HG03432 (cell line): Measurements from ENCODE around the gene CDK3.

Experiments used
- ATAC-seq: cut with Tn5 transposase; IDR thresholded peaks from one replicate; pipeline ENCODE4 v1.9.1; 2021; ENCODE audit warnings: mild to moderate bottlenecking, moderate library complexity; ENCODE audit not compliant: unreplicated experiment

CDK3 gene

DNA sequence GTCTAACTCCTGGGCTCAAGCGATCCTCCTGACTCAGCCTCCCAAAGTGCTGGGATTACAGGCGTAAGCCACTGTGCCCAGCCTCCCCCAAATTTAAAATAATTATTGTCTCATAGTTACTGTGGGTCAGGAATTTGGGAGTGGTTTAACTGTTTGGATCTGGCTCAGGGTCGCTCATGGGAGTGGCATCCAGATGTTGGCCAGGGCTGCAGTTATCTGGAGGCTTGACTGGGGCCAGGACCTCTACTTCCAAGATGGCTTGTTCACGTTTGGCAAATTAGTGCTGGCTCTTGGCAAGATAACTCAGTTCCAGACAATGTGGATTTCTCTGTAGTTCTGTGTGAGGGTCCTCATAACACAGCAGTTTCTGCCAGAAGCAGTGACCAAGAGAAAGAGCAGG is 13.6 kb upstream of the CDK3 start:
- ATAC-seq: no peak

GRCh38 chr17:75991396-75991795 is 9.3 kb upstream of the CDK3 start:
- no peak for ATAC-seq

GRCh38 chr17:75994802-75995370 is 5.8 kb upstream of the CDK3 start:
- no peak for ATAC-seq

GRCh38 chr17:75995385-75995925 is 5.2 kb upstream of the CDK3 start:
- no peak for ATAC-seq

DNA sequence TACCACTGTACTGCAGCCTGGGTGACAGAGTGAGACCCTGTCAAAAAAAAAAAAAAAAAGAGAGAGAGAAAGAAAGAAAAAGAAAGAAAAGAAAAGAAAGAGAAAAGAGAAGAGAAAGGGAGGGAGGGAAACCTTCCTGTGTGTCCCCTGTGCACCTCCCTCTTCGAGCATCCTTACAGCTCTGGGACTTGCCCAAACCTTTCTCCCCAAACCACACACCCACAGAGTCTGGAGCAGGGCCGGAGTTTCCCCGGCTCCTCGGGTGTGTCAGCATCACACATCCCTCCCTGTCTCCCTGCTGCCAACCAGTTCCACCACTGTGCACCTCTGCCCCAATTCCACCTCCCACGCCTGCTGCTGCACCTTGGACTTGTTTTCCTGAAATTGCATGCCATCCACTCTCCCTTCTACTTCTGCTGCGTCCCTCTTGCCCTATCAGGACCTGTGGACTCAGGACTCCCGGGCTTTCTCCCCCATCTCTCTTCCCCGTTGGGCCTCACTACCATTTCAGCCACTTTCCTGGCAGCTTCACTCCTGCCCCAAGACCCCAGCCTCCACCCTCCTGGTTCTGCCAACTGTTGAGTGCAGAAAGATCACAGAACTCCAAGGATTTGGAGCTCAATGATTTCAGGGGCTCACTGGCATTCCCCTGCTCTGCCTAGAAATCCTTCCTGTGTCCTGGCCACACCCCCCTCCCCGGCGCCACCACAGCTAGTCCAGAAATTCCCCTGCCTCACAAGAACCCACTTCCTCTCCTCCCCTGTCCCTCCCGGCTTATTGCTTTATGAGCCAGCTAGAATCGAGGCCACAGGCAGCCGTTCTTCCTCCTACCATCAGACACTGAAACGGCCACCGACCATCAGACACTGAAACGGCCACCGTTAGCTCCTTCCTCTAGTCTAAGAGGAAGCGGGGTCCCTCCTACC is 3.7 kb upstream of the CDK3 start:
- no peak for ATAC-seq

DNA sequence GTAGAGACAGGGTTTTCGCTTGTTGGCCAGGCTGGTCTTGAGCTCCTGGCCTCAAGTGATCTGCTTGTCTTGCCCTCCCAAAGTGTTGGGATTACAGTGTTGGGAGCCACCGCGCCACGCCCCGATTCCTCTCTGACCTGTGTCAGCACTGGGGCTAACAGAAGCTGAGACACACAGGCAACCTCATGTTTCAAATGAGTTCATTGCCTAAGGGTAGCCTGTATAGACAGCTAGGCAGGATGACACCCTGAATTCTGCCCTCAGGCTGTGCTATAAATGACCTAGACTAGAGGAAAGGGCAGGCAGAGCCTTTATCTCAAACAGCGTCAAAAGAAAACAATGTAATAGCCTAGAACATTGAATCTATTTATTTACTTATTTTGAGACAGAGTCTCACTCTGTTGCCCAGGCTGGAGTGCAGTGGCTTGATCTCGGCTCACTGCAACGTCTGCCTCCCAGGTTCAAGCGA is 2.3 kb upstream of the CDK3 start:
- no peak for ATAC-seq

DNA sequence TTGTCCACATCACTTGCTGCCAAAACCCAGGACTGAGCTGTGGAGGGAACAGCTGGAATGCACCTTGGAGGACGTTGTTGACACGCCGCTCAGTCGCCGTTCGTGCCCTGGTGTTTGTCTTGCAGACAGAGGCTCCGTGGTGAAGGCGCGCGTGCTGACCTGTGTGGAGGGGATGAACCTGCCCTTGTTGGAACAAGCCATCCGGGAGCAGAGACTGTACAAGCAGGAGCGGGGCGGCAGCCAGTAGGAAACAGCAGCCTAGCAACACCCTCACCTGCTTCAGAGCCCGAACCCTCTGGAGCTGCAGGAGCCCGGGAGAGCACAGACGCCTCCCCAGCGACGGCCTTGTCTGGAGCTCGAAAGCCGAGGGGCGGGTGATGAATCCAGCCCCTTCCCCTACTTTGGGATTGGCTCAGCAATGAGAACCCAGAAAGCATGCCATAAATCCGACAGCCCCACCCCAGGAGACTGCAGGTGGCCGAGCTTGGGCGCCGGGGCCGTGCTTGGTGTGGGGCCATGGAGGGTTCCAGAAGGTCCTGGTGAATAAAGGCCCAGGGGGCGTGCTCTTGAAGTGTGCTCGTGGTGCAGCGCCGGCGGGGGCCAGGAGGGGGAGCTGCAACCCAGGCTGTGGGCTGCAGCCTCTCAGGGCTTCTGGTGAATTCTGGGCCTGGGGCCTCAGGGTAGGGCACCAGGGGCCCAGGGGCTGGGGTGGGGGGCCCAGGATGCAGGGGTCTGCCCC is 470 bp upstream of the CDK3 start:
- no peak for ATAC-seq

DNA sequence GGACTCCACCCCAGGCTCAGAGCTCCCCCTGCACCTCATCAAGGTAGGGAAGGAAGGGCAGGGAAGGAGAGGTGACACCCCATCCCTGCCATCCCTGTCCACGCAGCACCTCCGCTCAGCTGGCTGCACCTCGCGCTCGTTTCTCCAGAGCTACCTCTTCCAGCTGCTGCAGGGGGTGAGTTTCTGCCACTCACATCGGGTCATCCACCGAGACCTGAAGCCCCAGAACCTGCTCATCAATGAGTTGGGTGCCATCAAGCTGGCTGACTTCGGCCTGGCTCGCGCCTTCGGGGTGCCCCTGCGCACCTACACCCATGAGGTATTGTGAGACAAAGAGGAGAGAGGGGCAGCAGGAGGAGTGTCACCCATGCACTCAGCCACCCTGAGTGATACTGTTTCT is 1.4 kb downstream of the CDK3 start:
- ATAC-seq: no peak

GRCh38 chr17:76003915-76004314 is 3.3 kb downstream of the CDK3 start:
- no peak for ATAC-seq

- no peak for ATAC-seq
Observed at GRCh38 chr17:76004750-76005262, 4.2 kb downstream of the CDK3 start.

DNA sequence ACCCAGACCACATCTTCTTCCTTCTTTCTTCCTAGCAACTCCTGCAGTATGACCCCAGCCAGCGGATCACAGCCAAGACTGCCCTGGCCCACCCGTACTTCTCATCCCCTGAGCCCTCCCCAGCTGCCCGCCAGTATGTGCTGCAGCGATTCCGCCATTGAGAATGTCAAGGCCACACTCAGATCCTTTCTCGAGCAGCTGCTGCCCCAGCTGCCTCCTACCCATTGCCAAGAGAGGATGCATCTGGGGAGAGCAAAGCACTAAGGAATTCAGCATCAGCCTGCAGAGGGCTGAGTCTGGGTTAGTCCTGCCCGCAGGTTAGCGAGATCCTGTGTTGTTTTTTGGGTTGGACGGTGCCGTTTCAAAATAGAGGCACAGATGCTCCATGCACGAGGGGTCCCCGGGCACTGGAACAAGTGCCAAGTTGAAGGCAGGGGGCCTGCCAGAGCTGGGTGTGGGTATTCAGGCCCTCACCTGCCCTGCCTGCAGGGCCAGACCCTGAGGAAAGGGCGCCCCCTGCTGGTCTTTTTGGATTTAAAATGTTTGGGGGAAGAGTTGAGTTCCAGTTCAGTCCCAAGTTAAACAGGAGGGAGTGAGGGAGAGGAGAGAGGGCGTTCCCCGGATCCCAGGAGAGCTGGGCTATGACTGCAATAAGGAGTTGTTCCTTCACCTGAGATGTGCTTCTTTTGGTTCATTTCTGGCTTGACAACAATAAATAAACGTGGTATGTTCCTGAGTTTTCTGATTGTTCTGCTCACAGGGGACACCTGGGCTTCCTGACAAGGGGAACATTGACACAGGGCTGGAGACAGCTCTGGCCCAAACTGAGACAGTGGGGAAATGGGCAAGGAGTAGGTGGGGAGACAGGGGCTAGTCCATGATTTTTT is 4.9 kb downstream of the CDK3 start:
- no peak for ATAC-seq

DNA sequence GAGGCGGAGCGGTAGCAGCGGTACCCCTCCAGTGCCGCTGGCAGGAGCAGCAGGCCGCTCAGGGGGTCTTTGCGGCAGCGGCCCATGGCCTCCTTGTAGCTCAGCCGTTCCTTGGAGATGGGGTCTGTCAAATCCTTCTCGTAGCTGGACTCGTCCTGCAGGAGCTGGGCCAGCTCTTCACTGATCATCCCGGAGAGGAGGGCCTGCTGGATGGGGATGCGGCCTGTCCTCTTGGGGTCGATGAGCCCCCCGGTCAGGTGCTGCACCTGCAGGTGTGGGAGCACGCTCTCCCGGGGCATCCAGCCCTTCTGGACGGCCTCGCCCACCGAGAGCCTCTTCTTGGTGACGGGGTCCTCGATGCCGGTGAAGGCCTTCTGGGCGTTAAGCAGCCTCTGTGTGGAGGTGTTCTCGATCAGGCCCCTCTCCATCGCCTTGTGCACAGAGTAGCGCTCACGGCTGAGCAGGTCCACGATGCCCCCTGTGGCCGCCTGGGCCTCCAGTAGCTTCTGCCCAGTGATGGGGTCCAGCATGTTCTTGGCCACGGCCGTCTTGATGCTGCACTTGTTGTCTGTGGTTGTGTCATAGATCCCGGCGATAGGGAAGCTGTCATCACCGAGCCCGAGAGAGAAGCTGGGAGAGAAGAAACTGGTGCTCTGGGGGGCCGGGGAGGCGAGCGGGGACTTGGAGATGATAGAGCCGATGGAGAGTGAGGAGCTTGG is 6.6 kb downstream of the CDK3 start:
- no peak for ATAC-seq

- ATAC-seq: no peak
Observed at GRCh38 chr17:76007850-76008165, 7.2 kb downstream of the CDK3 start.

GRCh38 chr17:76008208-76008607 is 7.6 kb downstream of the CDK3 start:
- no peak for ATAC-seq

DNA sequence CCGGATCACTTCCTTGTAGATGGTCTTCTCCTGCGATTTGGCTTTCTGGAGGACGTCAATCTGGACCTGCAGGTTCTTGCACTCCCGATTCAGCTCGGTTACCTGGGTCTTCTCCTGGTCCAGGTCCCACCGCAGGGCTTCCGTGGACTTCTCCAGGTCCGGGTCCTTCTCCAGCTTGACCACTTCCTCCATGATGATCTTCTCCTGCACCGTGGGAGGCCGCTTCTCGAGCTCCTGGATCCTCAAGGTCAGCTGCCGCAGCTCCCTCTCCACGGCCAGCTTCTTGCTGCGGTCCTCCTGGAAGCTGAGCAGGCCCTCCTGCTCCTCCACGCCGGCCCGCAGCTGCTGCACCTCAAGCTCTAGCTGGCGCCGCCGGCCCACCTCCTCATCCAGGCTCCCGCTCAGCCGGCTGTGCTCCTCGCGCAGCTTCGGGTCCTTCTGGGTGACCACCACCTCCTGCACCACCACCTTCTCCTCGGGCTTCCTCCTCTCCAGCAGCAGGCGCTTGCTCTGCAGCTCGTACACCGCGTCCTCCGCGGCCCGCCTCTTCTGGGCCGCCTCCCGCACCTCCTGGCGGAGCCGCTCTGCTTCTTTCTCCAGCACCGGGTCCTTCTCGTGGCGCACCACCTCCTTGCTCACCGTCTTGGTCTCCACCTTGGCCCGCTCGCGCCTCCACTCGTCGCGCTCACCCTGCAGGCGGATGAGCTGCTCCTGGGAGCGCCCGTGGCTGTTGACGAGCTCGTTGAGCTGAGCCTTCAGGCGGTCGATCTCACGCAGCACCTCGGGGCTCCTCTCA is 8.2 kb downstream of the CDK3 start:
- no peak for ATAC-seq

DNA sequence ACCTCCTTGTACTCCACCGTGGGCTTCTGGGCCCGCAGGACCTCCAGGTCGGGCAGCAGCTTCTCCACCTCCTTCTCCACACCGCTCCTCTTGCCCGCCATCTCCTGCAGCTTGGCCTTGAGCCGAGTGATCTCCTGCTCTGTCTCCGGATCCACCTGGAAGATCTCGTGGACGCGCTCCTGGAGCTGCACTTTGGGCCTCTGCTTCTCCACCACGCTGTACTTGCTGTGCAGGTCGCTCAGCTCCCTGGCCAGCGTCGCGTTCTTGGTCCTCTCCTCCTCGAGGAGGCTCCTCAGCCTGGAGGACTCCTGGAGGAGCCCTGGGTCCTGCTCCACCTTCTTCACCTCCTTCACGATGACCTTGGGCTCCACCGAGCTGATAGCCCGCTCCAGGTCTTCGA is 8.8 kb downstream of the CDK3 start:
- ATAC-seq: no peak

DNA sequence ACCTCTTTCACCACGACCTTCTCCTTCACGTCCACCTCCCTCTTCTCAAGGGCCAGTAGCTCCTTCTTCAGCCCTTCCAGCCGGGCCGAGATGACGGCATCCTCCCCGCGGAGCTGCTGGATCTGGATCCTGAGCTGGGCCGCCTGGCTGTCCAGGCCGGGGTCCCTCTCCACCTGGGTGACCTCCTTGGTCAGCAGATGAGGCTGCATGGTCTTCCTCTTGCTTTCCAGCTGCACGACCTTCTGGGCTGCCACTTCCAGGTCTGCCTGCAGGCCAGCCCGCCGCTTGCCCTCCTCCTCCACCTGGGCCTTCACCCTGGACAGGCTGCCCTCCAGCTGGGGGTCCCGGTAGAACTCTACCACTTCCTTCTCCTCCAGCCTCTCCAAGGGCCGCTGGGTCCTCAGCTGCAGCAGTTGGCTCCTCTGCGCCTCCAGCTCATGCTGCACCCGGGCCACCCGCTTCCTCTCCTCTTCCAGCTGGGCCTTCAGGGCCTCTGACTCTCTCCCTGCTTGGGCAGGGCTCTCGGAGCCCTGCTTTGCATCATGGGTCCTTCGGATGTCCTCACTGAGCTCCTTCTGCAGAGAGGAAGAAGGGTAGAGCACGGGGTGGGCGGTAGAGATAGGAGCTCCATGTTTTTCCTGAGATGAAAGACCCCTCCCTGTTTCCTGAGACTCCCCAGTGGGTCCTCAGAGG is 9.5 kb downstream of the CDK3 start:
- ATAC-seq: no peak

GRCh38 chr17:76011951-76012350 is 11.3 kb downstream of the CDK3 start:
- no peak for ATAC-seq
